Smooth muscle cell (in vitro differentiated cells): Measurements from ENCODE around the gene CASTOR1. TPM values are rescaled to one million over a fixed set of nuclear protein-coding genes. Genes with fewer than 3 reads are reported as not detected.

ENCODE experiments used
- DNase-seq: peaks from one replicate; lab custom pipeline; 2025; ENCODE audit not compliant: unreplicated experiment; lab: John Stamatoyannopoulos, UW
- H2AFZ ChIP-seq: fragments of 200-600 bp; sonication (generic); 2 replicates; pipeline ENCODE4 v1.6.0; 2016; ENCODE audit warnings: antibody characterized with exemption, low read depth, mild to moderate bottlenecking
- H3F3A ChIP-seq: fragments of 200-600 bp; sonication (generic); 2 replicates; pipeline ENCODE4 v1.6.0; 2017; ENCODE audit warnings: antibody characterized with exemption, low read depth
- H3K27ac ChIP-seq: fragments of 200-600 bp; sonication (generic); 2 replicates; pipeline ENCODE4 v1.5.1; 2016; ENCODE audit warnings: low read depth, mild to moderate bottlenecking
- H3K27me3 ChIP-seq: fragments of 200-600 bp; sonication (generic); 2 replicates; pipeline ENCODE4 v1.6.1; 2016; ENCODE audit warnings: low read depth, mild to moderate bottlenecking
- H3K36me3 ChIP-seq: fragments of 200-600 bp; sonication (generic); 2 replicates; pipeline ENCODE4 v1.5.1; 2016; ENCODE audit warnings: low read depth
- H3K4me1 ChIP-seq: fragments of 200-600 bp; sonication (generic); 2 replicates; pipeline ENCODE4 v1.5.1; 2016; ENCODE audit warnings: low read depth
- H3K4me2 ChIP-seq: fragments of 200-600 bp; sonication (generic); 2 replicates; pipeline ENCODE4 v1.6.0; 2016; ENCODE audit warnings: mild to moderate bottlenecking
- H3K4me3 ChIP-seq: fragments of 200-600 bp; sonication (generic); 2 replicates; pipeline ENCODE4 v1.5.1; 2016; ENCODE audit warnings: mild to moderate bottlenecking
- H3K79me2 ChIP-seq: fragments of 200-600 bp; sonication (generic); 2 replicates; pipeline ENCODE4 v1.6.0; 2016; ENCODE audit warnings: low read depth, mild to moderate bottlenecking
- H3K9ac ChIP-seq: fragments of 200-600 bp; sonication (generic); 2 replicates; pipeline ENCODE4 v1.6.0; 2016; ENCODE audit warnings: low read depth
- H3K9me3 ChIP-seq: fragments of 200-600 bp; sonication (generic); replicated peaks from 2 replicates; pipeline ENCODE4 v1.5.1; 2016; ENCODE audit warnings: low read depth
- H4K20me1 ChIP-seq: fragments of 200-600 bp; sonication (generic); 2 replicates; pipeline ENCODE4 v1.6.0; 2016; ENCODE audit warnings: low read depth
- CTCF ChIP-seq: fragments of 200-600 bp; sonication (generic); IDR thresholded peaks from 2 replicates; pipeline ENCODE4 v1.5.1; 2017; ENCODE audit warnings: borderline replicate concordance, mild to moderate bottlenecking, antibody characterized with exemption; ENCODE audit not compliant: insufficient read depth, poor library complexity, severe bottlenecking
- WGBS: methylation state at CpG from one replicate; pipeline ENCODE4 v1.1.7; 2016; ENCODE audit warnings: low lambda C conversion rate; 5-methylcytosine and 5-hydroxymethylcytosine counted together
- polyA plus RNA-seq: library from polyadenylated mRNA; unstranded; fragments of >200 nt; fragmentation: Nextera tagmentation; extraction: Ambion mirVana; gene quantifications from 2 replicates; pipeline ENCODE4 v1.2.1, GENCODE V29; 2016
- total RNA-seq: library from RNA; depleted of rRNA; stranded (reverse); fragments of >200 nt; gene quantifications from 2 replicates; pipeline ENCODE4 v1.2.3, GENCODE V29; 2014

Gene CASTOR1
- total and polyA plus RNA-seq, 2 experiments from 2014 or later, result 9.8 to 21.8 TPM

- Histone ChIP-seq H3K4me1 (no peaks in the 10 kb centered on the region), H3K27me3 (no peaks in the 10 kb centered on the region), H3K4me2 (no peak overlapping the region), H3K9ac (no peak overlapping the region), H3K4me3 (no peak overlapping the region), H3K9me3 (no peaks in the 10 kb centered on the region), H3K27ac (no peak overlapping the region), H2AFZ (no peak overlapping the region), H4K20me1 (no peaks in the 10 kb centered on the region), H3K79me2 (no peaks in the 10 kb centered on the region), H3K36me3 (no peaks in the 10 kb centered on the region), H3F3A (no peaks in the 10 kb centered on the region)
- no peak for DNase-seq
- WGBS, result 98% methylated on average over 8 of the region's 8 CpGs
- no peak for TF ChIP-seq CTCF
Measured at GRCh38 chr22:30268331-30268730, 21.0 kb downstream of the CASTOR1 start.

GRCh38 chr22:30267382-30268302 is 21.7 kb downstream of the CASTOR1 start:
- no peak for DNase-seq
- H3K9ac ChIP-seq, result no peak overlapping the region
- H3K4me3 ChIP-seq, result no peak overlapping the region
- H3K27me3 ChIP-seq, result no peaks in the 10 kb centered on the region
- no peaks in the 10 kb centered on the region for H3F3A ChIP-seq
- no peaks in the 10 kb centered on the region for H4K20me1 ChIP-seq
- H3K4me2 ChIP-seq, result no peak overlapping the region
- TF ChIP-seq CTCF, result no peak
- no peak overlapping the region for H3K27ac ChIP-seq
- H3K36me3 ChIP-seq, result no peaks in the 10 kb centered on the region
- H2AFZ ChIP-seq, result no peak overlapping the region
- H3K4me1 ChIP-seq, result no peaks in the 10 kb centered on the region
- H3K79me2 ChIP-seq, result no peaks in the 10 kb centered on the region
- WGBS, result 92% methylated on average over 14 of the region's 14 CpGs
- no peaks in the 10 kb centered on the region for H3K9me3 ChIP-seq

- no peak for DNase-seq
- Histone ChIP-seq H2AFZ (no peak within 1 kb of the TSS), H3K9me3 (no peaks in the 10 kb centered on the region), H3K4me1 (no peaks in the 10 kb centered on the region), H3F3A (no peaks in the 10 kb centered on the region), H3K27ac (no peak within 1 kb of the TSS), H3K36me3 (no peaks in the 10 kb centered on the region), H3K27me3 (no peaks in the 10 kb centered on the region), H3K9ac (no peak within 1 kb of the TSS), H3K4me3 (no peak within 1 kb of the TSS), H3K79me2 (no peaks in the 10 kb centered on the region), H3K4me2 (no peak within 1 kb of the TSS), H4K20me1 (no peaks in the 10 kb centered on the region)
- 97% methylated on average over 25 of the region's 35 CpGs for WGBS
- TF ChIP-seq CTCF, result no peak
Measured at GRCh38 chr22:30266445-30267381, 22.6 kb downstream of the CASTOR1 start, which contains the start of gene OSM. OSM (minus strand) TSS chr22:30266851; CDS start chr22:30266799, 52 bp downstream.
